NCI-H1417 (cell line): ENCODE measurements around the gene SPCS2.
"Not testable (repeated sequence)": the region's sequence is repeated elsewhere in the genome, so short reads cannot be mapped to it uniquely, and the experiment has no call there.

Experiments used
- DNase-seq, 3 experiments: peaks; one replicate each; lab custom pipeline; 2025; lab: John Stamatoyannopoulos, UW

SPCS2 gene

DNA sequence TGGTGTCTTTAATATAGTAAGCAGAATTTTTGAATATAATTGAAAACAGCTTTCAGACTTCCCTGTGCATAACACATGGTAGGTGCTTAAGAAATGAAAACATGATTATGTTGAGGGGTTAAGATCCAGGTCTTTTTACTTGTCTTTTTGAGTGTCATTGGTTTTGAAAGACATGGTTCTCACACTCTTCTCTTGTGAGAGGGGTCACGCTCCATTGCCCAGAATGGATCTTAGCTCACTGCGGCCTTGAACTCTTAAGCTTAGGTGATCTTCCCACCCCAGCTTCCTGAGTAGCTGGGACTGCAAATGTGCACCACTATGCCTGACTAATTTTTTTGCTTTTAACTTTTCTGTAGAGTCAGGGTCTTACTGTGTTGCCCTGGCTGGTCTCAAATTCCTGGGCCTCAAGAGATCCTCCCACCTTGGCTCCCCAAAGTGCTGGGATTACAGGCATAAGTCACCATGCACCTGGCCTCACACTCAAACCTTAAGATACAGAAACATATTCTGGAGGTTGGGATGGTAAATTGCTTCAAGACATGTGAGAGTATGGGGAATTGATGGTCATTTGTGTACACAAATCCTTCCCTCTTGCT, 1.4 kb downstream of the SPCS2 start:
- no peak for DNase-seq

DNA sequence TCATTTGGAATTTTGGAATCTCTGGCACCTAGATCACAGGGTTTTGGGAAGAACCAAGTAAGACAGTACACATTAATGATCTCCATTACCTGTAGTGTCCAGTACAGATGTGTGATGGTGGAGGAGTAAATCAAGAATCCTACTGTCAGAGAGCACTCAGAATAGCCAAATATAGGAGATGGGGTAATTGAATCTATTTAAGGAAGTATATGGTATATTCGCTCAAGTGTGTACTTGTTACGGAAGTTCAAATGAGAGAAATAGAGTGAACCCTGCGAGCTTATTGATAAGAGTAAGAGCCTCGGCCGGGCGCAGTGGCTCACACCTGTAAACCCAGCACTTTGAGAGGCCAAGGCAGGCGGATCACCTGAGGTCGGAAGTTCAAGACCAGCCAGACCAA, 2.2 kb downstream of the SPCS2 start:
- no peak for DNase-seq

DNA sequence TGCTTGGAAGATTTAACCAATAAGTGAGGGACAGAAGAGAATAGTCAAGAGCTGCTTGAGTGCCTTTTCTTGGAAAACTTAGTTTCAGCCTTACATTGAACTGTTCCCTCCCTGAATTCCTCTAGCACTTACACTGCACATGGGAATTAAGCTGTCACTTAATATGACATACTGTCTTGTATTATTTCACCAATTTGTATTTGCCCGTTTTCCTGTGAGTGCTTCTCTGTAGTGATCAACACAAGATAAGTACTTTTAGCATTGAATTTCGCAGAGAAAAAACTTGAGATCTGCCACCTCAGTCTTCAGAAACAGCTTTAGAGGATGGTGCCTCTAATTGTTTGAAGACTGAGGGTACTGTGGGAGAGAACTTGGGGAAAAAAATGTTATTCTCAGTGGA, 3.7 kb downstream of the SPCS2 start:
- DNase-seq: no peak

DNA sequence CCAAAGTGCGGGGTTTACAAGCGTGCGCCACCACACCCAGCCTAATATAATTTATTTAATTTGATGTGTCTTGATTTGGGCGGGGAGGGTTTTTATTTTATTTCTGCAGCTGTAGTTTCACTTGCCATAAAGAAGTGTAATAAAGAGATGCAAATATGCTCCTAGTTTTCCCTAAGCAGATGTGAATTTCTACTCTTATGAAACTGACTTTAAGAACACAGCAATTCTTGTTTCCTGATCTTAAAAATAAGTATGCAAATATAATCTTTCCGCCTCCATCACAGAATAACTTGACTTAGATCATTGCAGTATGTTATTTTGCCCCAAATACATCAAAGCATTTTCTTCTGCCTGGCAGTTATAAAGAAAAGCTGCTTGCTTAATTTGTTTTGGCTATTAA, 4.4 kb downstream of the SPCS2 start:
- no peak for DNase-seq

DNA sequence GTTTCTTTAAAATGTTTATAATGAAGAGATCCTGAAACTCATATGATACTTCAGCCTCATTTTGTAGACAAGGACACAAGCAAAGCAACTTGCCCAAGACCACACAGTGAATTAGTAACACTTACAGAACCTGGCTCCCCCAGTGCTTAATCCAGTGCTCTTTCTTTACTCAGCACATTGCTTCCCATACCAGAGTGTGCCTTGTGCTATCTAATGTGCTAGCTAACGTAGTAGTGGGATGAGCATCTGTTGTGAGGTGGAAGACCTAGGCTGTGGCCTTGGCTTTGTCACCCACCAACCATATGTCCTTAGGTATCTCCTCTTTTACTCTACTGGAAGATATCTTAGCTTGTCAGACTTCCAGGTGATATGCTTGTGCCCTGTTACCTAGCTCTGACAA, 5.1 kb downstream of the SPCS2 start:
- DNase-seq: no peak

DNA sequence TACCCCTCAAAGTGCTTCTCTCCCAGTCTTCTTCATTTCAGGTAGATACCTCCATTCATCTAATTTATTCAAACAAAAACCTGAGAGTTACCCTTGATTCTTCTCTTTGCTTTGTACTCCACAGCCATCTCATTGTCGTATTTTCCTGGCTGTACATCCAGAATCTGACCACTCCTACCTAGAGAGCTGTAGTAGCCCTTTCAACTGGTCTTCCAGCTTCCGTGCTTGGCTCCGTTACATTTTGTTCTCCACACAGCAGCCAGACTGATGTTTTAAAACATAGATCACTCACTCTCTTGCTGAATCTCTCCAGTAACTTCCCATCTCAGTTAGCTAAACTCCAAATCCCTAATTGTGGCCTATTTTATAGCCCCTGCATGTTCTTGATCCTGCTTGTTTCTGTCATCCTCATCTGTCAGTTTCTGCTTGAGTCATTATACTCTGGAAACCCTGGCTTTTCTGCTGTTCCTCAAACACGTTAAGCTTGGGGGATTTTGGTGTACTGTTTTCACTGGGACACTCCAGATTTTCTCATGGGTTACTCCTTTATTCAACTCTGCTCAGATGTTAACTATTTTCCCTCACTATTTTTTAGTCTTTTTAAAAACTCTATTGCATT, 7.4 kb downstream of the SPCS2 start:
- DNase-seq: no peak

DNA sequence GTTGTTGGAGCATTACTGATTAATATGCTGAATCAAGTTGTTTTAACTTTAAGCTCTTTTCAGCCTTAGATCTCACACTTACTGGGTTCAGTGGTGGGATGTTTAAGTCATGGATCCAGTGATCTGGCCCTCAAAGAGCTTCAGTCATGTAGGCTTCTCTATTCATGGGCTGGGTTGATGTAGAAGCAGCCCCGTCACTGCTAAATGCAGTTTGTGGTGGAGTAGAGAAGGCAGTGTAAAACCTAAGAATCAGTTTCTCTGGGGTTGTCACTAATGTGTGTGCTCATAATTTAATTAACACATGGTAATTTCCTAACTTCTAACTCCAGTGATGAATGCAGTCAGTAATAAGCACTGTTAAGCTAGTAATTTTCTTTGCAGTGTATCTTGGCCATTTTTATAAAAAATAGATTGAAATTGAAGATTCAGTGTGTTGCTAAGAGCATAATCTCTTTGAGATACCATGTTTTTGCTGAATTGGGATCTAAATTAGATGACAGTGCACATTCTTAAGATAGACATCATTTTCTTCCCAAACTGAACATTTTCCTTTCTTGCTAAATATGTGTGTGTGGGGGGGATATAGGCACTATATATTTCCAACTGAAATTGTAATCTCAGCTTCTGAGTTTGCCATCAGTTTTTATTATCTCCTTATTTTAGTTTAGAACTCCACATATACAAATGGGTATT, 9.0 kb downstream of the SPCS2 start:
- DNase-seq: no peak

DNA sequence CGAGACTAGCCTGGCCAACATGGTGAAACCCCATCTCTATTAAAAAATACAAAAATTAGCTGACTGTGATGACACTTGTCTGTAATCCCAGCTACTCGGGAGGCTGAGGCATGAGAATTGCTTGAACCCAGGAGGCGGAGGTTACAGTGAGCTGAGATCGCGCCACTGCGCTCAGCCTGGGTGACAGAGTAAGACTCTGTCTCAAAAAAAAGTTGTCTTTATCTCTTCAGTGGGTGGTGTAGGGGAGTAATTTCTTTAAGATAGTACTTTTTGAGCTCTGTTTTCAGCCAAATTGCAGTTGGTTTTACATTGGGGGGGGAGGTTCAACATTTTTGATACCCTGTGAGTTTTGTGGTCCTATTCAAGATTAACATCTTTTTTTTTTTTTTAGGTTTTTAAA, 11.1 kb downstream of the SPCS2 start:
- not testable (repeated sequence) for DNase-seq

DNA sequence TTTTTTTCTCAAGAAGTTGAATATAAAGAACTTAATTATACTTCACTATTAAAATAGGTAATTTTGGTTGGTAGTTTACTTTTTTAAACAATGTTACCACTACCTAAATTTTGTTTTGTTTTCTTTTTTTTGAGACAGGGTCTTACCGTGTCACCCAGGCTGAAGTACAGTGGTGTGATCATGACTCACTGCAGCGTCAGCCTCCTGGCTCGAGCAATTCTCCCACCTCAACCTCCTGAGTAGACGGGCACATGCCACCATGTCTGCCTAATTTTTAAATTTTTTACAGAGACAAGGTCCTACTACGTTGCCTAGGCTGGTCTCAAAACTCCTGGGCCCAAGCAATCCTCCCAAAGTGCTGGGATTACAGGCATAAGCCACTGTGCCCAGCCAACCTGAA, 17.6 kb downstream of the SPCS2 start:
- no peak for DNase-seq

DNA sequence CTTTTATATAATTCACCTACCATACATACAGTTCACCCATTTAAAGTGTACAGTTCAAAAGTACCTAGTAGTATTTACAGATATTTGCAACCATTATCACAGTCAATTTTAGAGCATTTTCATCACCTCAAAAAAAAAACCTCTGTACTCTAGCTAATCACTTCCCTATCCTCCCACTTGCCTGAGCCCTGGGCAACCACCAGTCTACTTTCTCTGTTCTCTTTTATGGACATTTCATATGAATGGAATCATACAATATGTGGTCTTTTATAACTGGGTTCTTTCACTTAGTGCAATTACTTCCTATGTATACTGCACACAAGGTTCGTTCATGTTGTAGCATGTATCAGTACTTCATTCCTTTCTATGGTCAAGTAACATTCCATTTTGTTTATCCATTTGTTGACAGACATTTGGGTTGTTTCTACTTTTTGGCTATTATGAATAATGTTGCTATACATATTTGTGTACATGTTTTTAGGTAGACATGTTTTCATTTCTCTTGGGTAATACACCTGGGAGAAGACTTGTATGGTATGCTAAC, 21.9 kb downstream of the SPCS2 start:
- no peak for DNase-seq

DNA sequence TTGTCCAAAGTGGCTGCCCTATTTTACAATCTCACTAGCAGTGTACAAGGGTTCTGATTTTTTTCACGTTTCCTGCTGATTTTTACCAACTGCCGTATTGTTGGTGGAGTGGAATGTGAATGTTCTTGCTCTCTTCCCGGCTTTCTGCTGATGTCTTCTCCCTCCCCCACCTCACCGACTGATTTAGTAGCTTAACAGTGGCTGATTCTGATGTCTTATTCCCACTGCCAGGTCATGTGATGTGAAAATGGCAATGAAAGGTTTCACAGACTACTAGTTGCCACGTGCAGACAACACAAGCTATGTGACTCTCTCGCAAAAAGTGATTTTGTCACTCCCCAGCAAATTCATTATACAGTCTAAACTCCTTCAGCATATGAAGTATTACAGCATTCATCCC, 22.4 kb downstream of the SPCS2 start:
- DNase-seq: no peak

DNA sequence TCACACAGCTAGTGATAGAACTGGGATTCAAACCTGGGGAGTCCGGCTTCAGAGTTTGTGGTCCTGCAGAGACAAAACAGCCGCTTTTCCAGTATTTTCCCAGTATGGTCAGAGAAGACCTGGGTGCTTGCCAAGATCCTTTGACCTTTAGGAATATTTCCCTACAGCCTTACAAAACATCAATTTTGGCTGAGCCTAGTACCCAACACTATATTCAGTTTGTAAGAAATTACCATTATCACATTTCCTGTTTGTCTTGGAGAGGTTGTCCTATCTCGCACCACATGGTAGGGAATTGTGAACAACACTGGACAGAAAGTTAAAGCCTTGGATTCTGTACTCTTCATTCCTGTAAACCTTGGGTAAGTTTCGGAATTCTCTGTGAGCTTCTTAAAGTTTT, 29.0 kb downstream of the SPCS2 start:
- no peak for DNase-seq

DNA sequence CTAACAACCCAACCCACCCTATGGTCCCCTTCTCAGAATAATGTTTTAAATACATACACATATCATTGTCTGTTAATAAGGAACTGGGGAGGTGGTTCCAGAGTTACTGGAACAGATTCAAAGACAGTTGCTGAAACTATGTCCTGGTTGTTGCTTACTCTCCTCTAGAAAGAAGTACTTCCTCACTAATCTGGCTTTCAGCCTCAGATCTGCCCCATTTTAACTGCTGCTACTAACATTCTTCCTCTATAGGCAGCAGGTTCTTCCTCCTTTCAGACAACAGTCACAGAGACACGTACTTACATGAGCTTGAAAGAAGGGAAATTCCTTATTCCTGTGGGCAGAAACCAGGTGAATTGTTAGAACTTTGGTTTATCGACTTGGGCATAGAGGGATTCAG, 31.6 kb downstream of the SPCS2 start:
- DNase-seq: no peak

DNA sequence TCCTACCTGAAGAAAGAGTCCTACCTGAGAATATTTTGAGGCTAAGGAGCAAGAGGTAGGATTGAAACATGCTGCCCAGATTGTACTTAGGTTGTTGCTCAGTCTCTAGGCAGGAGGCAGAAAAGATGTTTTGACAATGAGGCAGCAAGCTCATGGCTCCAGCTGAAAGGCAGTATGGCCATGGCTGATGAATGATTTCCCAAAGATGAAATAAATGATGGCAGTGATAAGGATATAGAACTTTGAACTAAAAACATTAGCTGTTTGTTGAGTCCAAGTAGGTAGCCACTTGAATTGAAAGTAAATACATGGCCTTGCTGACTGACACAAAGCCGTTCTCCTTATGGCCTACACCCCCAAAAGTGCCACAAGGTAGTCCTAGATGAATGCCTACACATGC, 32.8 kb downstream of the SPCS2 start:
- no peak for DNase-seq

DNA sequence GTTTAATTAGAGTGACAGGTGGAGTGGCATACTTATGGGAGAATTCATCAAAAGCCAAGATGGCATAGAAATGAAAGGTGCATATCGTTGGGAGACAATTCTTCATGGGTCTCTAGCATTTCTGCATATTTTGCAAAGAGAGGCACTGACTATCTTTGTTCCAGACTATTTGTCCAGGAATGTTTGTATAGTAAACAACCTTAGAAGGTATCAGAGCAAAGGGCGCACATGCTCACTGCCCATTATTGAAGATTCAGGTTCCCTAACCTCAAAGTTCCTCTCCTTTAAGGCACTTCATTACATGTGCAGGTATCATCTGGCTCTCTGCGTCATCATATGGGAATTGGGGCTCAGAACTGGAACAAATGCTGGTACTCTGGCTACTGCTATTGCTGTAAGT, 35.0 kb downstream of the SPCS2 start:
- DNase-seq: no peak

DNA sequence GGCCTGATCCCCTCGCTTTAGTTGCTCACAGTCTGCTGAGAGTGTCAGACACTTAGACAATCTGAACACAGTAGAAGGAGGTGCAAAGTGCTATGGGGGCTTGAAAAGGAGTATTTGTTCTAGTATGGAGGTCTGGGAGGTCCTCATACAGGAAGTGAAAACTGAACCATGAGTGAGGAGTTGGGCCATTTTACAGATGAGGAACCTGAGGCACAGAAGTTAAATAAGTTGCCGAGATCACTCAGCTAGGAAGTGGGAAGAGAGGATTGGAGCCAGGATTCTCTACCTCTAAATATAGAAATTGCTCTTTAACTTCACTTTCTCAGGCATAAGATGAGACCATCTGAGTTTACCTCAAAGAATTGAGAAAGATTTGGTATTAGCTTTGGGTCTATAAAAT, 35.7 kb downstream of the SPCS2 start:
- no peak for DNase-seq

DNA sequence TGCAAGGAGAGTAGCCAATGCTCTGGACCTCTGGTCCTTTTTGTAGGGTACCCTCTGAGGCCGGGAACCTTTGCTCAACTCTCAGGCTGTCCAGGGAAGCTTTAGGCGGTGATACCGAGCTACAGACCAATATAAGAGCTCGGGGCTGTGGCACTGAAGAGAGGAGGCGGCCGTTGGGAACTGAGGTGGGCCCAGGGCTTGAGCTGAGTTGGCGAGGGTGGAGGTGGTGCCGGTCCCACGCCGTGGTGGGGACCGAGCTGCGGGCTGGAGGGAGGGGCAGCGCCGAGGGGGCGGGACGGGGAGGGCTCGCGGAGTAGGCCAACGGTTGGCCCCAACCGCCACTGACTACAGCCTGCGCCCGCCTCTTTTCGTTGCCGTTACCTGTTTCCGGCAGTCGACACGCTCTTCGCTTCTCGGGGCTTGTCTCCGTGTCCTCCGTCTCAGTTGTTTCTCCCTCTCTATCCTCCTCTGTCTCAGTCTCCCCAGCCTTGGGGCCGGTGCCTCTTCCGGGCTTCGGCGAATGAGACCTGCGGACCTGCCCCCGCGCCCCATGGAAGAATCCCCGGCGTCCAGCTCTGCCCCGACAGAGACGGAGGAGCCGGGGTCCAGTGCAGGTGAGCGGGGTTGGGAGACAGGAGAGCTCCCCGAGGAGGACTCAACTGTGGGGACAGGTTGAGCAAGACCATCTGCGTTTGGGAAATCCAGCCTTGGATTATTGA, 39.6 kb downstream of the SPCS2 start, which contains the start of gene NEU3:
Gene NEU3 (plus strand): TSS at position 393 of the 719 bp plus-strand sequence. CDS start 128 bp downstream, at position 521.
- DNase-seq: peak; percentile 83 to 90 (median 87)

DNA sequence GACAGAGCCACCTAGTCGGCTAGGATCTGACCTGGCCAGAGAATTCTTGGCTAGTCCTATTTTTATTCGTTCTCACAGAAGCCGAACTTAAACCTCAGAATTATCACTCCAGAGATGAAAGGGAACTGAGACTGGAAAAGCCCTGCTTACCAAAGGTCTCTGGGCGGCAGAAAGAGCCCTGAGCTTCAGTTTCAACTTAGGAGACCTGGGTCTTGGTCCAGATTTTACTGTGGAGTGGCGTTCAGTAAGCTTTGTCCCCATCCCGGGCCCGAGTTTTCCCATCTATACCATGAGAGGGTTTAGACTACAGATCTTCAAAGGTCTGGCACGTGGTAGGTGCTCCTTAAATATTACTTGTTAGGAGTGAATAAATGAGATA, 40.2 kb downstream of the SPCS2 start:
- peak in 1 of 3 experiments; percentile 63 for DNase-seq

DNA sequence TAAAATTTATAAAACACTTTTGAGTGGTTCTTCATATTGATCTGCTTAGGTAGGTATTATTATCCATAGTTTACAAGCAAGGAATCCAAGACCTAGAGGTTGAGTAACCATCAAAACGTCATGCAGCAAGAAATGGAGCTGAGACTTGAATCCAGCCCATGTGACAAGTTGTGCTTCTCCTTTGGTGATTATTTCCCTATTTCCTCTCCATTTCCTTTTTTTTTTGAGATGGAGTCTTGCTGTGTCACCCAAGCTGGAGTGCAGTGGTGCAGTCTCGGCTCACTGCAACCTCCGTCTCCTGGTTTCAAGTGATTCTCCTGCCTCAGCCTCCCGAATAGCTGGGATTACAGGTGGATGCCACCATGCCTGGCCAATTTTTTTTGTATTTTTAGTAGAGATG, 41.1 kb downstream of the SPCS2 start:
- DNase-seq: not testable (repeated sequence)

DNA sequence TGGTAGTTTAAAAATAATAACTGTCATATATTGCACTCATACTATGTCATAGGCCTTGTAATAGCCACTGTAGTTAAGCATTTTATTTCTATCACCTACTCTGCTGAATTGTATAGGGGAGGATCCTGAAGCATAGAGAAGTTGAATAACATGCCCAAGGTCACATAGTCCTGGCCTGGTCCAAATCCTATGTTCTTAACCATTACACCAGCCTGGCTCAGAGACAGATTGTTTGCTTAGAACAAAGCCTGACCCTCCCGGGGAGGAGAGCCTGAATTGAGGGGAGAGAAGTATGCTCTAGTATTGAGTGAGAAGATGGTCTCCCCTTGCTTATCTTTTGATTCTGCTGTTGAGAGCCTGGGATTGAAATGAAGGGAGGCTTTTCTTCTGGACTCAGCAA, 41.9 kb downstream of the SPCS2 start:
- no peak for DNase-seq

DNA sequence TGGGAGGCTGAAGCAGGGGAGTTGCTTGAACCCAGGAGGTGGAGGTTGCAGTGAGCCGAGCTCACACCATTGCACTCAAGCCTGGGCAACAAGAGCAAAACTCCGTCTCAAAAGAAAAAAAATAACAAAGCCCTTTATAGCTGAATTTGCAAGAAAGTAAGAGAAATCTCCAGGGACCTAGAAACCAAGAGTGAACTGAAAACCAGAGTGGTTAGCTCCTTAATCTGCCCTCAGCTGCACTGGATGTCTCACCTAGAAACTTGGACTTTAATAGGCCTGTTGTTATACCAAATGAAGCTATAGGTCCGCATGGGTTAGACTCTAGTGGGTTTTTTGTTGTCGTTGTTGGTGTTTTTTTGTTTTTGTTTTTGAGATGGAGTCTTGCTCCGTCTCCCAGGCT, 43.8 kb downstream of the SPCS2 start:
- DNase-seq: no peak

DNA sequence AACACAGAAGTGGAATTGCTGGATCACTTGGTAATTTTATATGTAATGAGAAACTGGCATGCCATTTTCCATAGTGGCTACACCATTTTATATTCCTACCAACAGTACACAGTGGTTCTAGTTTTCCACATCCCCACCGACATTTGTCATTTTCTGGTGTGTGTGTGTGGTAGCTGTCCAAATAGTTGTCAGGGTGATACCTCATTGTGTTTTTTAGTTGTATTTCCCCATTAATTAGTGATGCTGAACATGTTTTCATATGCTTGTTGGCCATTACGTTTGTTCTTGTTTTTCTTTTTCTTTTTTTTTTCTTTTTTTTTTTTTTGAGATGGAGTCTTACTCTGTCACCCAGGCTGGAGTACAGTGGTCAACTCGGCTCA, 51.9 kb downstream of the SPCS2 start:
- no peak for DNase-seq

DNA sequence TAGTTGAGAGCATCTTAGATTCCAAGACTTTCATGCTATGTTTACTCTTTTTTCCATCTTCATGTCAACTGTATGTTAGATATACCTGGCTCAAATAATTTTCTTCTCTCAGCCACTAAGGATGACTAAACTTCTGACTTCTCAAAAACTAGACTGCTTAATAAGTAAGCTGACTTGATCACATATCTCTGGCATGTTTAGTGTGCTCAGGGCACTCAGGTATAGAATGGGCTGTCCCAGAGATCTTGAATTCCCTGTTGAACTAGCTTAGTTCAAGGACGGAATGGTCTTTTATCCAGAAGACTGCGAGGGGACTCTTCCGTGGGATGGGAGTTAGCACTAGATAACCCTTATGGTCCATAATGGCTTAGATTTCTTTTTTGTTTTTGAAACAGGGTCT, 52.6 kb downstream of the SPCS2 start:
- DNase-seq: no peak
